GM19452 (cell line): ENCODE results near the gene CDH12.
"Not testable (repeated sequence)": the region's sequence is repeated elsewhere in the genome, so short reads cannot be mapped to it uniquely, and the experiment has no call there.

Experiments
- ATAC-seq: cut with Tn5 transposase; IDR thresholded peaks from one replicate; pipeline ENCODE4 v1.9.1; 2021; ENCODE audit not compliant: unreplicated experiment

The CDH12 gene

DNA sequence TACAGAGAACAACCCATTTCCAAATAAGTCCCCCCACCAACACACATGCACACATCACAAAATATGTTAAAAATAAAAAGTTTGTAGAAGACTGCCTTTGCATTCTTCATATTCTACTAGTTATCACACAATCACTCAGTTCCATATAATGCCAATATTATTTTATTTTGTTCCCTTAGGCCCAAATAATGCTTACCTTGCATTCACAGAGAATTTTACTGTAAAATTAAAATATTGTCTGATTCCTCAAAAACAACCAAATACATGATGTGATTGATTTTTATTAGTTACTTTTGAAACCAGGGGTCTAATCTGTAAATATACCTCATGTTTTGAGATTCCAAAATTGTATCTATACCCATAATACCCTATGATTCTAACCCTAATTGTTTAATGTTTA lies 536.9 kb downstream of the CDH12 start:
- no peak for ATAC-seq

DNA sequence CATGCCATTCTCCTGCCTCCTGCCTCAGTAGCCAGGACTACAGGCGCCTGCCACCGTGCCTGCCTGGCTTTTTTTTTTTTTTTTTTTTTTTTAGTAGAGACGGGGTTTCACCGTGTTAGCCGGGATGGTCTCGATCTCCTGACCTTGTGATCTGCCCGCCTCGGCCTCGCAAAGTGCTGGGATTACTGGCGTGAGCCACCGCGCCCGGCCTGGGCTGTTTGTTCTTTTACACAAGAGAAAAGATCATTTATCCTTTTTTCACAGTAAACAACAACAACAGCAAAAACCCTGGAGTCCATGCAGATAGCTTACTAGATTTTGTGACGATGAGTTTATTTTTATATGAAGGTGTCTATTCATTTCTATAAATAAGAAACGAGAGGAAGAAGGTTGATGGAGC lies 538.1 kb downstream of the CDH12 start:
- ATAC-seq = not testable (repeated sequence)

GRCh38 chr5:22314548-22314947 lies 538.6 kb downstream of the CDH12 start:
- ATAC-seq = no peak

- ATAC-seq = no peak
Observed at GRCh38 chr5:22306011-22306410, 547.1 kb downstream of the CDH12 start.

DNA sequence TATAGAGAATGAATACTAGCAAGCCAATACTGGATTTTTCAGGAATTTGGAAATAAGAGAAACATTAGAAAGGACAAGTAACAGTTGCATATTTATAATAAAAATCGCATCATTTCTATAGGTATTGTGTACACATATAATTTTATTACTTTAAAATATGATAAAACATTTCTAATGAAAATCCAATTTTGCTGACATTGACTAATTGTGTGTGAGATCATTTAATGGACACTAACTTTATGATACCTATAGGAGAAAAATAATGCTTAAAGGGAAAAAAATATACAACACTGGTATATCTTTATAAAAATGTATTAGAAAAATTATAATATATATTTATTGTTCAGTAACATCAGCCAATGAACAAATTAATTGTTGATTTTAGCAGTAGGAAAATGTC lies 557.3 kb downstream of the CDH12 start:
- ATAC-seq = no peak

DNA sequence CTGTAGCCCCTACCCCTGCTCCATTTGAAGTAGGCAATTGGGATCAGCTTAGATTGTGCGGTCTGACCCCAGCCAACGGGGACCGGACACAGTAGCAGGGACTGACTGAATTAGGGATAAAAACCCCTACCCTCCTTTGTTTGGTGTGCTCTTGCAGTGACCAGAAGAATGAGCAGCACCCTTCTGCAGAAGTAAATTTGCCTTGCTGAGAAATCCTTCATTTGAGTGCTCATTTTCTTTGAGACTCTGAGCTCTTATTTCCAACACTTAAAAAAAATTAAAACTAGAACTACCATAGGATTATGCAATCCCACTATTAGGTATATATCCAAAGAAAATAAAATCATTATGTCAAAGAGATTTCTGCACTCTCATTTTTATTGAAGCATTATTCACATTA lies 560.0 kb downstream of the CDH12 start:
- ATAC-seq = no peak

- no peak for ATAC-seq
Observed at GRCh38 chr5:22278164-22278563, 575.0 kb downstream of the CDH12 start.

DNA sequence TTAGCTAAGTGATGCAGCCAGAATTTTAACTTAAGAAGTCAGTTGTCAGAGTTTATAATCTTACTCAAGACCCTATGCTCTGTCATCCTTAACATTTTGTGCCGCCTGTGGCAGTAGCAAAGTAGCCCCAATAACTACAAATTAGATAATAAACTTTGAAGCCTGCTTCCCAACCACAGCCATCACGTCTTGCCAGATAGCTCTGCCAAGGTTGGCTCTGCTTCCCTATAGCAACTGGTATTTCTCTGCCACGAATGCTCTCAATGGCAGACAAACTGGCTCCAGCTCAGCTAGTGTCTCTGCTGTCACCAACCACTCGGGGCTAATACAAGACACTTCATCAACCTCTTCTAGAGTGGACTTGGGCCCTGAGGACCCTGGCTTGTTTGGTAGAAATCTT lies 576.1 kb downstream of the CDH12 start:
- ATAC-seq = no peak

DNA sequence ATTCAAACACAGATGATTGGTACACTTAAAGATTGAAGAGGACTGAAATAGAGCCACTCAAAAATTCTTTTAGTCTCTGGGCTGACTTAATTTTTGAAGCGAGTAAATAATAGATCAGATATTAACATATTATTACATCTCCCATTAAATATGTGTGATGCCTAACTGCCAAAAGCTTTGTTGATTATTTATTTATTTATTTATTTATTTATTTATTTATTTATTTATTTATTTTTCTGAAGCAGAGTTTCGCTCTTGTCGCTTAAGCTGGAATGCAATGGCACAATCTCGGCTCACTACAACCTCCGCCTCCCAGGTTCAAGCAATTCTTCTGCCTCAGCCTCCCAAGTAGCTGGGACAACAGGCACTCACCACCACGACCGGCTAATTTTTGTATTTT lies 587.3 kb downstream of the CDH12 start:
- not testable (repeated sequence) for ATAC-seq

- no peak for ATAC-seq
Observed at GRCh38 chr5:22258139-22258538, 595.0 kb downstream of the CDH12 start.

GRCh38 chr5:22250528-22250927 lies 602.6 kb downstream of the CDH12 start:
- ATAC-seq = no peak

- no peak for ATAC-seq
Observed at GRCh38 chr5:22249209-22249729, 603.9 kb downstream of the CDH12 start.

- ATAC-seq = no peak
Observed at GRCh38 chr5:22245770-22246169, 607.4 kb downstream of the CDH12 start.

DNA sequence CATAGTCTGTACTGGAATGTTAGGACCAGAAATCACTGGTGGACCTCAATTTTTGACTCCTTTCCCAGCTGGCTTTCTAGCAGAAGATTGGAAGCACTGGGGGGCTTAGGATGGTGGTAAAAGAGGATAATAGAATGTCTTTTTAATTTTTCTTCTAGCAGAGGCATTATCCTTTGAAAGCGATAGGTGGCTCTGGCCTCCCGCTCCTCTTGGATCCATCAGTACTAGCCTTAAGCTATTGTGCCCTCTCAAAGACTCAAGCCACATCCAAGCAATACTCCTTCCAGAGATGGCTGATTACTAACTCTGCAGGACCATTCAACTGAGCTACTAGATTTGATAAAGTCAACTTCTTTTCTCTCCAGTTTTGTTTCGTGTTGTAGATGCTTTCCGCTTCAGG lies 610.6 kb downstream of the CDH12 start:
- ATAC-seq = no peak

- ATAC-seq = no peak
Observed at GRCh38 chr5:22238047-22238446, 615.1 kb downstream of the CDH12 start.

GRCh38 chr5:22226423-22226822 lies 626.7 kb downstream of the CDH12 start:
- no peak for ATAC-seq

DNA sequence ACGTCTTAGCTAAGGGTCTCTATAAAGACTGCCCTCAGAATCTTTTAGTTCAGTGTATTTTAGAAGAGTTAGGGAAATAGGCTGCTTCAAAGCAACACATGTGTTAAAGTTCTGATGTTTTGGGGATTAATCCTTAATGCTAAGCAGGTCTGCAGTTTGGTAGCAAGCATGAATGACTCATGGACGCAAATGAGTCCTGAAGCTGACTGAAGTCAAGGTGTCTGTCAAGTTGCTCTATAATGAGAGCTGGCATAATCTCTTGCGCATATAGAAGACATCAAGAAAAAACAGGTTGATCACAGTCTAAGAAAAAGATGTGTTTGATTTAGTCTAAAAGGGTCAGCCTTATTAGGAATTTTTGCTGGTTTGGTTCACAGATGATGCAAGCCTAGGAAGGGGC lies 630.1 kb downstream of the CDH12 start:
- ATAC-seq = no peak

DNA sequence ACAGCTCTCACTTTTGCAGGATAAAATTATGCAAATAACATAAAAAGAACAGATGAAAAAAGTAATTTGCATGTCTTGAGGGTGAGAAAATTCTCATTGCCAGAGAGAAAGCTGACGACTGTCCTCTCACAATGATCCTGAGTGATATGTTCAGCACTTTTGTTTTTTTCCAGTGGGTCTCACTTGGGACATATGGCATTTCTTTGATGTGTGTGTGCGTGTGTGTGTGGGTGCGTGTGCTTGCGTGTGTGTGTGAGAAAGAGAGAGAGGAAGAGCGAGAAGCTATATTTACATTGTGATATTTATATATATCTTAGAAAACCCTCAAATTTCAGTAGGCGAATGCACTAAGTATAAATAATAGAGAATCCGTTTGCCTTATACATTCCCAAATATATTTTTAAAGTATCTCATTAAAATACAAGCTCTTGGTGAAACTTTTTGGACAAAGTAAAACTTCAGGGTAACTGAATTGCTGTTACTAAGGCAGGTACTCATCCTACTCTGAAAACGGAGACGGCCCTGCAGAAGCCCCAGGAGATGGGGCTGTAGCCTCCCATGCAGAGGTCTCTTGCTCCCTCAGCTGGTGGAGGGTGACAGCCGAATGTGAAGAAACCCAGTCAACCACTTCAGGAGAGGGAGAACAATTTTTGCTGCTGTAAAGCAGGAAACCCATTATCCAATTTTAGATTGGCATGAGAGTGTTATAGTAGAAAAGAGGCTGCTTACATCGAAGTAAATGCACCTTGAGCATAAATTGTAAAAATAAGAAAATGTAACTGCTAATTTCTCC lies 639.2 kb downstream of the CDH12 start:
- peak; percentile 53 for ATAC-seq

DNA sequence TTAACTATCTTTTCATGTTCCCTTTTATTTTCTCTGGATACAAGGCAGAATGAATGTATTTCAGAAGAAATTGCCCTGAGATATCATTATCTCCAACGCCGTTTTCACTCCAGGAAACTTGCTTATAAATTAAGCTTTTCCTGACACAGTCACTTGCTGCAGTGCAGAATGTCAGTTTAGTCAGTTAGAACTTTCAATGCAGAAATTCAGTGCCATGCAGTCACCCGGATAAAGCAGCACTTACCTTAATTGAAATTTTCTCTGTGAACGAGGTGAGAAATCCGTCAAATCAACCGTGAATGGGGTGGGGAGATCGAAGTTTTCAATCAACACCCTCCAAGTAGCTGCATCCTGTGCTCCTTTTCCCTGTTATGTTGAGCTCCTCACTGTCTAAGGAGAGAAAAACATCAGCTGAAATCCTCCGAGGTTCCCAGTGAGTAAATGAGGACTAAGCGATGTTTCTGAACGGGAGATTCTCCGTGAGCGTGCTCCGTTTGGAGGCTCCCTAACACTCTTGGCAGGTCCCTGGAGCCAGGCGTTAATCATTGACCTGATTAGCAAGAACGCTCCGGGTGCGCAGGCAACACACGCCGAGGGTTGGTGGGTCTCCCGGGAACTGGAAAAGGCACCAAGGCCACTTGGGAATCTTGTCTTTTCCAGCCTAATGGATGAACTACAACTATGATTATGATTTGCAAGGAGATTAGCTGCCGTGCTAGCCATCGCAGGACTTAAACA lies 640.7 kb downstream of the CDH12 start:
- not testable (repeated sequence) for ATAC-seq

DNA sequence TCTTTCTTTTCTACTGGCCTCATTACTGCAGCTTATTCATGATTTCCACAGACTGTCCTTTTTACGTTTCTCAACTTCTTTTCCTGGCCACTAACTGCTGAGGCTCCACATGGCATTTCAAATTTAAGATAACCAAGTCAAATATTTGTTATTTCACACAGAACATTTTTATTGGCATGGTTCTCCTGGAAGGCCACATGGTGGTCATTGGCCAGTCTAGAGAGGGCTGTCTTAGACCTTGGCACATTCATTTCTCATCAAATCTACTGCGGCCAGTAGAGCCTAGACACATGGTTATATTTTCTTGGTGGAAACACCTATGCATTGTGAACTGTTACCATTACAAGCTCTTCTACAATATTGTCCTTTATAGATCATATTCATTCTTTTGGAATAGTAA lies 644.7 kb downstream of the CDH12 start:
- not testable (repeated sequence) for ATAC-seq

- ATAC-seq = not testable (repeated sequence)
Observed at GRCh38 chr5:22188651-22189050, 664.5 kb downstream of the CDH12 start.

DNA sequence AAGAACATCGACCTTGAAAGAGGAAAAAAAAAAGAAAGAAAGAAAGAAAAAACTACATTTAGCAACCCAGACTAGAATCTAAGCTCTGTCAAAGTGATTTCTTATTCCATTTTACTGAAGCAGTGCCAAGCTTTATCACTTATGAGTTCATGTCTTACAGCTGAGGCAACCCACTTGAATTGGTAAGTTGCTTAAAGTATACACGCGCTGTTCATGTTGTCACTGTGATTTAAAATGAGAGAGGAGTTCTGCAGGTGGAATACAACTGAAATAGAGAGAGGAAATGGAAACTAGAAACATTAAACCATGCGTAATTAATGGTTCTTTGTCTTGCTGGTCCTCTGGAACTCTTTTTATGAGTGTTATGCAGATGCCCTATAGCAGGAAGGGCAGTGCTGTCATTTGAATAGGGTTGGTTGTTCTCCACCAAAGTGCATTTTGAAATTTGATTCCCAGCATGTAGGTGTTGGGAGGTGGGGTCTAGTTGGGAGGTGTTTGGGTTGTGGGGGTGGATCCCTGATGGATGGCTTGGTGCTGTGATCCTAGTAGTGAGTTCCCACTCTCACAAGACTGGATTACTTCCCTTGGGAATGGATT lies 665.4 kb downstream of the CDH12 start:
- ATAC-seq = not testable (repeated sequence)
